ENCODE measurements around the gene ATP5ME. TPM values are rescaled to one million over a fixed set of nuclear protein-coding genes. Genes with fewer than 3 reads are reported as not detected.

ATP5ME gene
- total RNA-seq, 1 experiment from 2014 or later, result 425 TPM

- Histone ChIP-seq H3K23me2 (ENCODE audit: insufficient read length, low read depth, low read length, poor library complexity, severe bottlenecking) (peaks cover 3% of the 10 kb centered on the region), H3K27me3 (ENCODE audit: insufficient read depth, low read length) (no peaks in the 10 kb centered on the region; the same call in 1 of the 2 replicates), H3K27ac (ENCODE audit: insufficient read length, low read depth, low read length) (no peak overlapping the region), H2AFZ (ENCODE audit: low read length) (no peak overlapping the region), H2AK5ac (ENCODE audit: insufficient read length, low read length) (no peak overlapping the region), H3K4me1 (ENCODE audit: insufficient read depth, low read length) (peaks cover 2% of the 10 kb centered on the region; the same call in 1 of the 2 replicates), H3K4me2 (ENCODE audit: insufficient read depth, insufficient read length, low read length) (no peak overlapping the region), H3K4ac (ENCODE audit: low read depth, low read length) (no peak overlapping the region), H3K79me2 (ENCODE audit: insufficient read depth, low read length) (peaks cover 7% of the 10 kb centered on the region; the same call in 1 of the 2 replicates), H2BK15ac (ENCODE audit: low read depth, low read length) (no peak overlapping the region), H3K9me3 (ENCODE audit: control insufficient read depth, low read depth, low read length) (no peaks in the 10 kb centered on the region), H3K9ac (ENCODE audit: extremely low read depth, insufficient read length, low read length) (no peak overlapping the region), H2BK20ac (ENCODE audit: low read depth, low read length, poor library complexity, severe bottlenecking) (no peak overlapping the region), H2BK5ac (ENCODE audit: insufficient read length, low read length) (no peak overlapping the region), H3K14ac (ENCODE audit: insufficient read depth, low read length) (no peak overlapping the region), H4K91ac (ENCODE audit: insufficient read length, low read depth, low read length) (no peak overlapping the region), H2BK12ac (ENCODE audit: insufficient read length, low read depth, low read length) (no peak overlapping the region), H4K5ac (ENCODE audit: insufficient read length, low read depth, low read length) (no peak overlapping the region), H3T11ph (ENCODE audit: low read length) (no peak overlapping the region), H3K23ac (ENCODE audit: insufficient read length, low read depth, low read length) (no peak overlapping the region), H2BK120ac (ENCODE audit: low read depth, low read length, poor library complexity, severe bottlenecking) (no peak overlapping the region), H3K18ac (ENCODE audit: insufficient read length, low read depth, low read length) (no peak overlapping the region), H4K20me1 (ENCODE audit: control insufficient read depth, insufficient read depth, insufficient read length) (no peaks in the 10 kb centered on the region), H3K56ac (ENCODE audit: insufficient read length, low read depth, low read length) (no peak overlapping the region), H3K79me1 (ENCODE audit: insufficient read depth, low read depth, low read length, poor library complexity, severe bottlenecking) (peaks cover 2% of the 10 kb centered on the region), H4K8ac (replicated peaks; ENCODE audit: insufficient read length, low read depth, low read length) (no peak overlapping the region)
- H3K27me3 Mint-ChIP-seq (ENCODE audit: low read depth), result peaks cover 27% of the 10 kb centered on the region
- peaks cover 7 to 8% of the 10 kb centered on the region in 2 experiments; a peak in 3 of 4 replicates for H3K4me1 Mint-ChIP-seq
- no CpG with 5 or more reads among the region's 7 CpGs for WGBS (ENCODE audit: extremely low coverage, insufficient read length, low lambda C conversion rate)
- no peak for DNase-seq
- H3K4me3 Mint-ChIP-seq, result no peak overlapping the region
- no peak overlapping the region for H3K27ac Mint-ChIP-seq
- TF ChIP-seq CTCF (conservative IDR thresholded peaks at IDR 0.05), result no peak
- H3K9me3 Mint-ChIP-seq, result peaks cover 0 to 3% of the 10 kb centered on the region in 2 experiments; a peak in 1 of 5 replicates
- H3K36me3 Mint-ChIP-seq (ENCODE audit: insufficient read depth in 1 of 3, low read depth in 3 of 3), result no peaks in the 10 kb centered on the region
Observed at GRCh38 chr4:702618-703048, 28.6 kb upstream of the ATP5ME start.

All from H9 (cell line).